ENCODE data around the gene RTKN. TPM values are rescaled to one million over a fixed set of nuclear protein-coding genes. Genes with fewer than 3 reads are reported as not detected.

The RTKN gene
- total and polyA plus RNA-seq, 4 donors: 27.8 to 98.0 (median 73.0) TPM

GRCh38 chr2:74447230-74447999 lies 5.7 kb upstream of the RTKN start:
- no peak overlapping the region for H3K9ac ChIP-seq (ENCODE audit: low read depth in 1 of 2, low read length in 2 of 2)
- peak overlapping the region; percentile 72 to 87 for H3K27ac ChIP-seq (ENCODE audit: low read depth in 1 of 2, low read length in 2 of 2)
- H3K27me3 ChIP-seq (ENCODE audit: control insufficient read depth in 4 of 4, insufficient read depth in 4 of 4, low read length in 3 of 4): no peaks in the 10 kb centered on the region
- peaks cover 20 to 40% (median 33%) of the 10 kb centered on the region in 4 donors for H3K4me1 ChIP-seq (ENCODE audit: control insufficient read depth in 4 of 4, insufficient read depth in 4 of 4, low read length in 3 of 4)
- H3K36me3 ChIP-seq (ENCODE audit: control insufficient read depth in 4 of 4, insufficient read depth in 3 of 4, low read depth in 1 of 4, low read length in 3 of 4): no peaks in the 10 kb centered on the region
- no peak for DNase-seq (ENCODE audit: low spot score)
- H3K4me3 ChIP-seq (ENCODE audit: low read depth in 1 of 3, low read length in 3 of 3): peak overlapping the region in 2 of 3 donors; percentile 26 to 34
- WGBS: 41% methylated on average over 5 of the region's 5 CpGs
- H3K9me3 ChIP-seq (ENCODE audit: control insufficient read depth in 4 of 4, low read length in 3 of 4): no peaks in the 10 kb centered on the region
- TF ChIP-seq HNF4A (conservative IDR thresholded peaks at IDR 0.05) (peak; percentile 92 to 96), NR2F2 (IDR thresholded peaks at IDR 0.05) (no peak), YY1 (IDR thresholded peaks at IDR 0.05) (peak; percentile 64), HNF4G (IDR thresholded peaks at IDR 0.05) (peak; percentile 89), RXRA (IDR thresholded peaks at IDR 0.05) (peak; percentile 80 to 91), RAD21 (IDR thresholded peaks at IDR 0.05) (peak in 1 of 2 donors; percentile 24), ATF3 (IDR thresholded peaks at IDR 0.05) (no peak), JUND (IDR thresholded peaks at IDR 0.05) (peak in 1 of 2 donors; percentile 62), ZBTB33 (IDR thresholded peaks at IDR 0.05) (peak; percentile 33), GABPA (IDR thresholded peaks at IDR 0.05 in 1 of 2, conservative IDR thresholded peaks at IDR 0.05 in 1 of 2) (no peak), EGR1 (IDR thresholded peaks at IDR 0.05; ENCODE audit: low read depth in 2 of 2) (no peak), MAX (IDR thresholded peaks at IDR 0.05) (peak; percentile 18), REST (IDR thresholded peaks at IDR 0.05) (peak; percentile 76), CTCF (IDR thresholded peaks at IDR 0.05; ENCODE audit: low read depth, low read length, missing input control) (no peak), SP1 (IDR thresholded peaks at IDR 0.05) (peak; percentile 97), FOXA2 (IDR thresholded peaks at IDR 0.05) (no peak), TAF1 (conservative IDR thresholded peaks at IDR 0.05) (no peak), FOXA1 (IDR thresholded peaks at IDR 0.05) (no peak)

Measured in liver (tissue), 9 donors.